Keratinocyte (primary cell): ENCODE results near the gene MYL10. TPM values are rescaled to one million over a fixed set of nuclear protein-coding genes. Genes with fewer than 3 reads are reported as not detected.

Experiments used
- DNase-seq: peaks from one replicate; pipeline ENCODE4 v3.0.0-alpha.2; 2011; ENCODE audit warnings: low read depth, missing footprints, low spot score
- FAIRE-seq: peaks from 2 replicates; lab custom pipeline; 2011; peaks lifted over from hg19 to GRCh38; lab: Jason Lieb, UNC
- H2AFZ ChIP-seq: 2 replicates; pipeline ENCODE4 v1.6.0; 2012; ENCODE audit warnings: low read length, control low read depth, inconsistent platforms; ENCODE audit not compliant: control insufficient read depth
- H3K27ac ChIP-seq: 2 replicates; pipeline ENCODE4 v1.5.1; 2011; ENCODE audit warnings: low read length; ENCODE audit not compliant: control insufficient read depth, insufficient read depth
- H3K27me3 ChIP-seq: 3 replicates; pipeline ENCODE4 v1.6.0; 2011; ENCODE audit warnings: low read length; ENCODE audit not compliant: control insufficient read depth, insufficient read depth; ENCODE audit errors: extremely low read depth
- H3K36me3 ChIP-seq, 2 experiments: 2 replicates in 1 of 2; 3 replicates in 1 of 2; pipeline ENCODE4 v1.5.1; 2011; ENCODE audit warnings: low read length in 2 of 2, mild to moderate bottlenecking in 1 of 2; ENCODE audit not compliant: control insufficient read depth in 2 of 2, insufficient read depth in 2 of 2; ENCODE audit errors: extremely low read depth in 1 of 2
- H3K4me1 ChIP-seq: 3 replicates; pipeline ENCODE4 v1.5.1; 2011; ENCODE audit warnings: low read length; ENCODE audit not compliant: control insufficient read depth, insufficient read depth; ENCODE audit errors: extremely low read depth
- H3K4me2 ChIP-seq: 3 replicates; pipeline ENCODE4 v1.6.0; 2011; ENCODE audit warnings: low read depth, low read length; ENCODE audit not compliant: control insufficient read depth, insufficient read depth; ENCODE audit errors: extremely low read depth
- H3K4me3 ChIP-seq, 3 experiments: fragments of 200-600 bp in 1 of 3; sonication (generic) in 1 of 3; 2 replicates in 2 of 3; 3 replicates in 1 of 3; pipeline ENCODE4 v1.5.1; 2011 to 2016; ENCODE audit warnings: low read length in 3 of 3, mild to moderate bottlenecking in 3 of 3, control low read depth in 2 of 3, inconsistent platforms in 1 of 3, low read depth in 1 of 3, mixed read lengths in 1 of 3, mixed run types in 1 of 3, moderate library complexity in 1 of 3; ENCODE audit not compliant: control insufficient read depth in 2 of 3, insufficient read depth in 2 of 3; ENCODE audit errors: extremely low read depth in 1 of 3
- H3K79me2 ChIP-seq: 2 replicates; pipeline ENCODE4 v1.6.0; 2012; ENCODE audit warnings: low read length; ENCODE audit not compliant: control insufficient read depth, insufficient read depth
- H3K9ac ChIP-seq: 3 replicates; pipeline ENCODE4 v1.6.0; 2011; ENCODE audit warnings: low read length; ENCODE audit not compliant: control insufficient read depth, insufficient read depth; ENCODE audit errors: extremely low read depth
- H3K9me1 ChIP-seq: 3 replicates; pipeline ENCODE4 v1.6.0; 2011; ENCODE audit warnings: low read length; ENCODE audit not compliant: control insufficient read depth, insufficient read depth; ENCODE audit errors: extremely low read depth
- H3K9me3 ChIP-seq: 2 replicates; pipeline ENCODE4 v1.5.1; 2012; ENCODE audit warnings: low read depth, low read length; ENCODE audit not compliant: control insufficient read depth
- H4K20me1 ChIP-seq: 3 replicates; pipeline ENCODE4 v1.6.0; 2011; ENCODE audit warnings: low read length; ENCODE audit not compliant: control insufficient read depth, insufficient read depth; ENCODE audit errors: extremely low read depth
- CTCF ChIP-seq, 3 experiments: IDR thresholded peaks in 1 of 3; conservative IDR thresholded peaks in 1 of 3; optimal IDR thresholded peaks in 1 of 3; 2 replicates in 2 of 3; 3 replicates in 1 of 3; pipeline versions ENCODE3 to v1.5.1; 2011; ENCODE audit warnings: low read length in 3 of 3, mild to moderate bottlenecking in 3 of 3, moderate library complexity in 2 of 3, control low read depth in 1 of 3, inconsistent platforms in 1 of 3; ENCODE audit not compliant: insufficient read depth in 2 of 3; ENCODE audit errors: extremely low read depth in 1 of 3
- EZH2 ChIP-seq: IDR thresholded peaks from one replicate; pipeline ENCODE4 v1.6.1; 2012; ENCODE audit warnings: inconsistent platforms, mild to moderate bottlenecking, low read length, moderate library complexity
- dilution Hi-C: fragments of 300-500 bp; cut with MboI; formaldehyde crosslinking; loops from one replicate; pipeline ENCODE4 v1.7.0; 2020; ENCODE audit warnings: low sequenced_read_pairs; ENCODE audit not compliant: extremely low pct_ligation_motif_present
- polyA plus RNA-seq, 5 experiments: library from polyadenylated mRNA; depleted of rRNA in 3 of 5; stranded (reverse) in 3 of 5; stranded (forward) in 1 of 5; unstranded in 1 of 5; fragments of >200 nt; gene quantifications; 1 replicate in 1 of 5; 2 replicates in 3 of 5; 3 replicates in 1 of 5; pipeline versions ENCODE4 v1.2.1 to v1.2.3, GENCODE V29; 2011 to 2012; ENCODE audit warnings: missing spikeins in 2 of 5, low read depth in 1 of 5, low replicate concordance in 1 of 5

MYL10 gene
- polyA plus RNA-seq, 1 donor (not counting 4 experiments of a cell fraction or from before 2014, with no cell fraction given), result not detected

- H3K9me3 ChIP-seq, result no peaks in the 10 kb centered on the region
- H3K4me3 ChIP-seq, result no peak overlapping the region
- no peaks in the 10 kb centered on the region for H3K79me2 ChIP-seq
- no peaks in the 10 kb centered on the region for H3K9me1 ChIP-seq
- no peaks in the 10 kb centered on the region for H3K4me1 ChIP-seq
- FAIRE-seq (no peak), DNase-seq (no peak)
- H4K20me1 ChIP-seq, result no peaks in the 10 kb centered on the region
- no peak overlapping the region for H3K4me2 ChIP-seq
- no peak overlapping the region for H3K27ac ChIP-seq
- H3K27me3 ChIP-seq, result peaks cover 33% of the 10 kb centered on the region
- no peak for TF ChIP-seq EZH2
- TF ChIP-seq CTCF (optimal IDR thresholded peaks at IDR 0.05 in 1 of 3, IDR thresholded peaks at IDR 0.05 in 1 of 3, conservative IDR thresholded peaks at IDR 0.05 in 1 of 3; ENCODE audit: extremely low read depth in 1 of 3, insufficient read depth in 2 of 3, low read length in 3 of 3), result no peak
- H2AFZ ChIP-seq, result no peak overlapping the region
- no peak overlapping the region for H3K9ac ChIP-seq
- no peaks in the 10 kb centered on the region for H3K36me3 ChIP-seq
- dilution Hi-C loops, result no loop called here
Measured at GRCh38 chr7:101622609-101623173, 6.4 kb downstream of the MYL10 start.

GRCh38 chr7:101620991-101621390 is 8.1 kb downstream of the MYL10 start:
- Histone ChIP-seq H3K9me1 (no peaks in the 10 kb centered on the region), H3K4me2 (no peak overlapping the region), H3K27ac (no peak overlapping the region), H3K4me3 (no peak overlapping the region), H3K79me2 (no peaks in the 10 kb centered on the region), H4K20me1 (no peaks in the 10 kb centered on the region), H2AFZ (no peak overlapping the region), H3K36me3 (no peaks in the 10 kb centered on the region), H3K27me3 (peaks cover 25% of the 10 kb centered on the region), H3K9ac (no peak overlapping the region), H3K9me3 (no peaks in the 10 kb centered on the region), H3K4me1 (no peaks in the 10 kb centered on the region)
- FAIRE-seq (no peak), DNase-seq (no peak)
- dilution Hi-C loops, result no loop called here
- TF ChIP-seq CTCF (optimal IDR thresholded peaks at IDR 0.05 in 1 of 3, IDR thresholded peaks at IDR 0.05 in 1 of 3, conservative IDR thresholded peaks at IDR 0.05 in 1 of 3; ENCODE audit: extremely low read depth in 1 of 3, insufficient read depth in 2 of 3, low read length in 3 of 3) (no peak), EZH2 (no peak)
